ENCODE data around the gene ELMOD2. TPM values are rescaled to one million over a fixed set of nuclear protein-coding genes. Genes with fewer than 3 reads are reported as not detected.

The ELMOD2 gene
- total and polyA plus RNA-seq, 2 of the 4 experiments (the other 2 are of a cell fraction) = 7.3 to 10.6 TPM

DNA sequence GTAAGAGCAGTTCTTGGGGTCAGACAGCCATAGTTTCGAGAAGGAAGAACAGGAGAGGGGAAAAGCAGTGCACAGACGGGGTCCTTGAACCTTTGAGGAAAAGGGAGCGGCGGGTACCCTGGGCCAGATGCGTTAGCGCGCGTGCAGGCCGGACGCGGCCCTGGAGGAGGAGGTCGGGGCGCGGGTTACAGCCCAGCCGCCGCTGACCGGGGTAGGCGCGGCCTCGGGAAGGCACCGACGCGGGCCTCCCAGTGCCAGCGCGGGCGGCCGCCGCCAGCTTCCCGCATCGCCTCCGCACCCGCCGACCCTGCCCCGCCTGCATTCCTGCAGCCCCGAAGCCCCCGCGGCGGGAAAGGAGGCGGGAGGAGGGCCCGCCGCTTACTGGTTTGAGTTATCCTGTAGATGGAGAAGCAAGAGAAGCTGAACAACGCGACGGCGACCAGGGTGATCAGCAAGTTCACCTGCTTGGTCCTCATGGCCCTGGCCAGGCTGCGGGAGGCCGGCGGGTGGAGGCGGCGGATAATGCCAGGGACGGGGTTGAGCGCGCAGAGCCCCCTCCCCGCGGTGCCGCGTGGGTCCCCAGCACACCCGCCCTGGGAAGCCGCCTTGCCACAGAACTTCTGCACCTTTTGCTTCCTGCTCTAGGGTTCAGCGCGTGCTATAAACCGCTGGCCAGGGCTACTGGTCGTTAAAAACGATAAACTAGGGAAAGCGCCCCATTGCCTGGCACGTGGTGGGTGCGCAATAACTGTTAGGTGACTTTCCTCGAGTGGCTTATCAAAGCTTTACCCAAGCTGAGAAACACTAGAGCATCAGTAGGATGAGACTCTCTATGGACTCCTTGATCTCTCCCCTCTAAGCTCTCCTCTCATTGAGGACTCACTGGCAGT is 26.0 kb upstream of the ELMOD2 start, which contains the start of gene MGAT4D:
TSS of gene MGAT4D (minus strand) at position 547 of the 890 bp plus-strand sequence. CDS start at position 476, 71 bp downstream.
- Histone ChIP-seq H3K9me3 (ENCODE audit: control insufficient read depth, insufficient read depth, low read length) (no peaks in the 10 kb centered on the region), H4K8ac (ENCODE audit: low read depth in 2 of 2, low read length in 2 of 2) (no peak within 1 kb of the TSS), H4K5ac (ENCODE audit: low read depth, low read length) (no peak within 1 kb of the TSS), H2AFZ (replicated peaks; ENCODE audit: low read length, poor library complexity) (peak within 1 kb of the TSS; percentile 58), H3K18ac (ENCODE audit: low read depth, low read length) (no peak within 1 kb of the TSS), H3K4me1 (ENCODE audit: control insufficient read depth, insufficient read depth, low read length) (no peaks in the 10 kb centered on the region), H2BK5ac (ENCODE audit: low read depth, low read length, poor library complexity, severe bottlenecking) (no peak within 1 kb of the TSS), H3K4me3 (ENCODE audit: insufficient read depth, low read depth, low read length) (no peak within 1 kb of the TSS), H3K14ac (replicated peaks; ENCODE audit: low read depth, low read length) (no peak within 1 kb of the TSS), H3K79me1 (ENCODE audit: low read depth in 1 of 2, low read length in 2 of 2) (no peaks in the 10 kb centered on the region), H3K9me1 (ENCODE audit: insufficient read depth, low read length) (no peaks in the 10 kb centered on the region), H3K23ac (ENCODE audit: low read depth, low read length) (no peak within 1 kb of the TSS), H4K91ac (ENCODE audit: insufficient read depth, low read depth, low read length) (no peak within 1 kb of the TSS), H2BK20ac (ENCODE audit: low read depth, low read length) (no peak within 1 kb of the TSS), H3K4me2 (ENCODE audit: low read depth, low read length) (no peak within 1 kb of the TSS), H3K27ac (ENCODE audit: insufficient read depth, low read length) (no peak within 1 kb of the TSS), H4K20me1 (ENCODE audit: insufficient read depth, low read length) (no peaks in the 10 kb centered on the region), H3K56ac (ENCODE audit: extremely low read depth, insufficient read depth, low read length) (no peak within 1 kb of the TSS), H2AK5ac (ENCODE audit: low read depth, low read length) (no peak within 1 kb of the TSS), H2BK120ac (ENCODE audit: low read depth, low read length) (no peak within 1 kb of the TSS), H2BK15ac (ENCODE audit: low read depth, low read length) (no peak within 1 kb of the TSS), H3K9ac (ENCODE audit: low read depth, low read length) (no peak within 1 kb of the TSS), H3K27me3 (ENCODE audit: control insufficient read depth, insufficient read depth, low read length) (peaks cover 45% of the 10 kb centered on the region), H2AK9ac (replicated peaks; ENCODE audit: low read depth, low read length, poor library complexity) (no peak within 1 kb of the TSS), H3K36me3 (ENCODE audit: control insufficient read depth, insufficient read depth, low read length) (no peaks in the 10 kb centered on the region), H3K4ac (ENCODE audit: low read depth, low read length) (no peak within 1 kb of the TSS)
- WGBS, 2 experiments (ENCODE audit: extremely low coverage in 2 of 2, insufficient read length in 1 of 2) = 4% methylated on average over 26 of the region's 68 CpGs; no CpG with 5 or more reads in 1 of the 2 experiments
- ChIA-PET POLR2A (ENCODE audit: unreplicated experiment) (no interaction called here), CTCF (no interaction called here)
- no peak for TF ChIP-seq CEBPB (IDR thresholded peaks at IDR 0.05; ENCODE audit: low read depth, low read length)
- TF ChIP-seq MAZ (IDR thresholded peaks at IDR 0.05; ENCODE audit: borderline replicate concordance, low read depth, low read length) = no peak
- no peak for TF ChIP-seq SMC3 (IDR thresholded peaks at IDR 0.05; ENCODE audit: low read depth, low read length)
- dilution Hi-C loops (cut with HindIII; ENCODE audit: low sequenced_read_pairs, unreplicated experiment) (no loop called here), intact Hi-C loops (cut with micrococcal nuclease) (no loop called here), in situ Hi-C loops (cut with MboI; ENCODE audit: low sequenced_read_pairs) (no loop called here)
- ATAC-seq (ENCODE audit: low read depth) (peak; percentile 42; the same call in 1 of the 2 replicates), DNase-seq (no peak)
- no TSS peak for BruUV-seq (replicated peaks)
